ENCODE data around the gene FLOT2.

The FLOT2 gene

DNA sequence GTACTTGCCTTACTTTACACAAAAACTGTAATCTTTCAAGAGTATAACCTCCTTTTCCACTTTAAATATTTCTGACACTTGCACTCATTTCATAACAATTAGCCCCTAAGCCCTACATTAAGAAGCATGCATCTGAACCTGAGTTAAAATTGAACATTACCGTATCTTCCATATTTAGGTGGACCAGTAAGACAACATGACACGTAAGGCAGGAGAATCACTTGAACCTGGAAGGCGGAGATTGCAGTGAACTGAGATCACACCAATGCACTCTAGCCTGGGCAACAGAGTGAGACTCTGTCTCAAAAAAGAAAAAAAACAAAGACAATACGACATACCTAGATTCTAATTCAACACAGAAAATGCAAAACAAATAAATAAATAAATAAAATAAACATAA is 46.8 kb upstream of the FLOT2 start:
- peaks cover 6% of the 10 kb centered on the region; the same call in 1 of the 2 replicates for H4K20me1 ChIP-seq (ENCODE audit: insufficient read depth, low read length)
- H3K4me2 ChIP-seq (ENCODE audit: low read length): no peak overlapping the region
- peaks cover 57% of the 10 kb centered on the region for H3K4me1 ChIP-seq (ENCODE audit: insufficient read depth, low read length, severe bottlenecking)
- no peak overlapping the region for H3K27ac ChIP-seq (ENCODE audit: low read depth, low read length, poor library complexity, severe bottlenecking)
- H3K9me2 ChIP-seq (ENCODE audit: low read depth, low read length): no peaks in the 10 kb centered on the region
- peaks cover 68% of the 10 kb centered on the region for H3K36me3 ChIP-seq (ENCODE audit: insufficient read depth, low read length)
- no peak for TF ChIP-seq EZH2 (IDR thresholded peaks at IDR 0.05; ENCODE audit: borderline replicate concordance, low read length)
- TF ChIP-seq, protein P1, sequence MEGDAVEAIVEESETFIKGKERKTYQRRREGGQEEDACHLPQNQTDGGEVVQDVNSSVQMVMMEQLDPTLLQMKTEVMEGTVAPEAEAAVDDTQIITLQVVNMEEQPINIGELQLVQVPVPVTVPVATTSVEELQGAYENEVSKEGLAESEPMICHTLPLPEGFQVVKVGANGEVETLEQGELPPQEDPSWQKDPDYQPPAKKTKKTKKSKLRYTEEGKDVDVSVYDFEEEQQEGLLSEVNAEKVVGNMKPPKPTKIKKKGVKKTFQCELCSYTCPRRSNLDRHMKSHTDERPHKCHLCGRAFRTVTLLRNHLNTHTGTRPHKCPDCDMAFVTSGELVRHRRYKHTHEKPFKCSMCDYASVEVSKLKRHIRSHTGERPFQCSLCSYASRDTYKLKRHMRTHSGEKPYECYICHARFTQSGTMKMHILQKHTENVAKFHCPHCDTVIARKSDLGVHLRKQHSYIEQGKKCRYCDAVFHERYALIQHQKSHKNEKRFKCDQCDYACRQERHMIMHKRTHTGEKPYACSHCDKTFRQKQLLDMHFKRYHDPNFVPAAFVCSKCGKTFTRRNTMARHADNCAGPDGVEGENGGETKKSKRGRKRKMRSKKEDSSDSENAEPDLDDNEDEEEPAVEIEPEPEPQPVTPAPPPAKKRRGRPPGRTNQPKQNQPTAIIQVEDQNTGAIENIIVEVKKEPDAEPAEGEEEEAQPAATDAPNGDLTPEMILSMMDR (IDR thresholded peaks at IDR 0.05; ENCODE audit: low read length): no peak
- no peak overlapping the region for H3K9ac ChIP-seq (ENCODE audit: low read length)
- H3K9me3 ChIP-seq (ENCODE audit: low read length): no peaks in the 10 kb centered on the region
- H3K79me2 ChIP-seq (ENCODE audit: insufficient read depth, low read length): peaks cover 98% of the 10 kb centered on the region
- no peaks in the 10 kb centered on the region for H3F3A ChIP-seq (ENCODE audit: insufficient read depth, low read length)
- no peak overlapping the region for H2AFZ ChIP-seq (ENCODE audit: low read length)
- H3K4me3 ChIP-seq (ENCODE audit: low read depth, low read length, poor library complexity, severe bottlenecking): no peak overlapping the region
- no peaks in the 10 kb centered on the region for H3K27me3 ChIP-seq (ENCODE audit: insufficient read depth, low read length)

- no peak overlapping the region for H3K9ac ChIP-seq (ENCODE audit: low read length)
- no peak overlapping the region for H3K4me2 ChIP-seq (ENCODE audit: low read length)
- H3K4me3 ChIP-seq (ENCODE audit: low read depth, low read length, poor library complexity, severe bottlenecking): no peak overlapping the region
- no peaks in the 10 kb centered on the region for H3K9me2 ChIP-seq (ENCODE audit: low read depth, low read length)
- H3F3A ChIP-seq (ENCODE audit: insufficient read depth, low read length): no peaks in the 10 kb centered on the region
- H2AFZ ChIP-seq (ENCODE audit: low read length): no peak overlapping the region
- H3K27me3 ChIP-seq (ENCODE audit: insufficient read depth, low read length): no peaks in the 10 kb centered on the region
- H3K27ac ChIP-seq (ENCODE audit: low read depth, low read length, poor library complexity, severe bottlenecking): no peak overlapping the region
- peaks cover 6% of the 10 kb centered on the region; the same call in 1 of the 2 replicates for H4K20me1 ChIP-seq (ENCODE audit: insufficient read depth, low read length)
- peaks cover 96% of the 10 kb centered on the region for H3K79me2 ChIP-seq (ENCODE audit: insufficient read depth, low read length)
- H3K36me3 ChIP-seq (ENCODE audit: insufficient read depth, low read length): peaks cover 69% of the 10 kb centered on the region
- H3K4me1 ChIP-seq (ENCODE audit: insufficient read depth, low read length, severe bottlenecking): peaks cover 56% of the 10 kb centered on the region
- H3K9me3 ChIP-seq (ENCODE audit: low read length): no peaks in the 10 kb centered on the region
- TF ChIP-seq, protein P1 (IDR thresholded peaks at IDR 0.05; ENCODE audit: low read length): no peak
- TF ChIP-seq EZH2 (IDR thresholded peaks at IDR 0.05; ENCODE audit: borderline replicate concordance, low read length): no peak
These were observed 45.4 kb upstream of the FLOT2 start for GRCh38 chr17:28942925-28943324.

- Histone ChIP-seq H3K4me2 (ENCODE audit: low read length) (no peak overlapping the region; the same call in 1 of the 2 replicates), H3K4me1 (ENCODE audit: insufficient read depth, low read length, severe bottlenecking) (peaks cover 50% of the 10 kb centered on the region), H3K9ac (ENCODE audit: low read length) (no peak overlapping the region), H2AFZ (ENCODE audit: low read length) (no peak overlapping the region), H3K9me3 (ENCODE audit: low read length) (no peaks in the 10 kb centered on the region), H3K27ac (ENCODE audit: low read depth, low read length, poor library complexity, severe bottlenecking) (no peak overlapping the region), H3K27me3 (ENCODE audit: insufficient read depth, low read length) (no peaks in the 10 kb centered on the region), H3F3A (ENCODE audit: insufficient read depth, low read length) (no peaks in the 10 kb centered on the region), H4K20me1 (ENCODE audit: insufficient read depth, low read length) (peaks cover 6% of the 10 kb centered on the region; the same call in 1 of the 2 replicates), H3K79me2 (ENCODE audit: insufficient read depth, low read length) (peaks cover 96% of the 10 kb centered on the region), H3K4me3 (ENCODE audit: low read depth, low read length, poor library complexity, severe bottlenecking) (no peak overlapping the region), H3K36me3 (ENCODE audit: insufficient read depth, low read length) (peaks cover 74% of the 10 kb centered on the region), H3K9me2 (ENCODE audit: low read depth, low read length) (no peaks in the 10 kb centered on the region)
- TF ChIP-seq, protein P1 (IDR thresholded peaks at IDR 0.05; ENCODE audit: low read length): no peak
- TF ChIP-seq EZH2 (IDR thresholded peaks at IDR 0.05; ENCODE audit: borderline replicate concordance, low read length): no peak
These were observed 43.7 kb upstream of the FLOT2 start for GRCh38 chr17:28941251-28941650.
